ENCODE results near the gene GRID2.
A peak's percentile ranks its signal among the peaks of the same experiment; 100 is the strongest.

GRID2 gene

GRCh38 chr4:93414041-93414550, 1110.3 kb downstream of the GRID2 start:
- no peak for DNase-seq (ENCODE audit: low spot score)

- DNase-seq (ENCODE audit: low spot score) = no peak
Measured at GRCh38 chr4:93416344-93417128, 1112.8 kb downstream of the GRID2 start.

- DNase-seq (ENCODE audit: low spot score) = no peak
Measured at GRCh38 chr4:93431371-93431770, 1127.6 kb downstream of the GRID2 start.

- no peak for DNase-seq (ENCODE audit: low spot score)
Measured at GRCh38 chr4:93433840-93434239, 1130.1 kb downstream of the GRID2 start.

GRCh38 chr4:93436000-93436626, 1132.3 kb downstream of the GRID2 start:
- DNase-seq (ENCODE audit: low spot score) = no peak

- no peak for DNase-seq (ENCODE audit: low spot score)
Measured at GRCh38 chr4:93437991-93438390, 1134.2 kb downstream of the GRID2 start.

- no peak for DNase-seq (ENCODE audit: low spot score)
Measured at GRCh38 chr4:93444860-93445259, 1141.1 kb downstream of the GRID2 start.

- DNase-seq (ENCODE audit: low spot score) = no peak
Measured at GRCh38 chr4:93446038-93446437, 1142.3 kb downstream of the GRID2 start.

- DNase-seq (ENCODE audit: low spot score) = no peak
Measured at GRCh38 chr4:93448691-93449293, 1145.0 kb downstream of the GRID2 start.

- no peak for DNase-seq (ENCODE audit: low spot score)
Measured at GRCh38 chr4:93451954-93452353, 1148.2 kb downstream of the GRID2 start.

GRCh38 chr4:93461541-93461940, 1157.8 kb downstream of the GRID2 start:
- DNase-seq (ENCODE audit: low spot score) = no peak

- DNase-seq (ENCODE audit: low spot score) = peak; percentile 8
Measured at GRCh38 chr4:93466446-93466845, 1162.7 kb downstream of the GRID2 start.

- DNase-seq (ENCODE audit: low spot score) = peak; percentile 13
Measured at GRCh38 chr4:93467484-93468155, 1163.9 kb downstream of the GRID2 start.

GRCh38 chr4:93469560-93469959, 1165.8 kb downstream of the GRID2 start:
- DNase-seq (ENCODE audit: low spot score) = no peak

GRCh38 chr4:93475730-93476129, 1172.0 kb downstream of the GRID2 start:
- no peak for DNase-seq (ENCODE audit: low spot score)

GRCh38 chr4:93478805-93479204, 1175.0 kb downstream of the GRID2 start:
- DNase-seq (ENCODE audit: low spot score) = no peak

GRCh38 chr4:93480452-93480851, 1176.7 kb downstream of the GRID2 start:
- DNase-seq (ENCODE audit: low spot score) = no peak

GRCh38 chr4:93495346-93495745, 1191.6 kb downstream of the GRID2 start:
- DNase-seq (ENCODE audit: low spot score) = no peak

GRCh38 chr4:93501244-93501643, 1197.5 kb downstream of the GRID2 start:
- no peak for DNase-seq (ENCODE audit: low spot score)

GRCh38 chr4:93501946-93502345, 1198.2 kb downstream of the GRID2 start:
- no peak for DNase-seq (ENCODE audit: low spot score)

GRCh38 chr4:93502991-93503390, 1199.2 kb downstream of the GRID2 start:
- DNase-seq (ENCODE audit: low spot score) = no peak

- DNase-seq (ENCODE audit: low spot score) = no peak
Measured at GRCh38 chr4:93513851-93514250, 1210.1 kb downstream of the GRID2 start.

GRCh38 chr4:93515208-93515607, 1211.4 kb downstream of the GRID2 start:
- DNase-seq (ENCODE audit: low spot score) = no peak
